ENCODE measurements around the gene MIGA1. TPM values are rescaled to one million over a fixed set of nuclear protein-coding genes. Genes with fewer than 3 reads are reported as not detected.

The MIGA1 gene
- total RNA-seq, 1 experiment from 2014 or later = 14.4 TPM

DNA sequence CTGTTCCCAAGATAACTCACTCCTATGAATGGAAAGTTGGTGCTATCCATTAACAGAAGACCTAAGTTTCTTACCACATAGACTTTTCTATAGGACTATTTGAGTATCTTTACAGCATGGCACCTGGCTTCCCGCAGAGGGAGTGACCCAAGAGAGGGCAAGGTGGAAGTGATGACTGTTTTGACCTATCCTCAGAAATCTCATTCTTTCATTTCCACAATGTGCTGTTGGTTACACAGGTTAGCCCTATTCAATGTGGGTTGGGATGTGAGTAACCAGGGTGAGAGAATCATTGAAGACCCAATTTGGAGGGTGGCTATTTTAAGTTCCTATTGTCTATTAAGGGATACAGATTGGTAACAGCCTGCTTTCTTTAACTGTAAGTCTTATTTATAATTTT lies 70.6 kb downstream of the MIGA1 start:
- CTCF ChIA-PET = no interaction called here
- TF ChIP-seq, protein P1, sequence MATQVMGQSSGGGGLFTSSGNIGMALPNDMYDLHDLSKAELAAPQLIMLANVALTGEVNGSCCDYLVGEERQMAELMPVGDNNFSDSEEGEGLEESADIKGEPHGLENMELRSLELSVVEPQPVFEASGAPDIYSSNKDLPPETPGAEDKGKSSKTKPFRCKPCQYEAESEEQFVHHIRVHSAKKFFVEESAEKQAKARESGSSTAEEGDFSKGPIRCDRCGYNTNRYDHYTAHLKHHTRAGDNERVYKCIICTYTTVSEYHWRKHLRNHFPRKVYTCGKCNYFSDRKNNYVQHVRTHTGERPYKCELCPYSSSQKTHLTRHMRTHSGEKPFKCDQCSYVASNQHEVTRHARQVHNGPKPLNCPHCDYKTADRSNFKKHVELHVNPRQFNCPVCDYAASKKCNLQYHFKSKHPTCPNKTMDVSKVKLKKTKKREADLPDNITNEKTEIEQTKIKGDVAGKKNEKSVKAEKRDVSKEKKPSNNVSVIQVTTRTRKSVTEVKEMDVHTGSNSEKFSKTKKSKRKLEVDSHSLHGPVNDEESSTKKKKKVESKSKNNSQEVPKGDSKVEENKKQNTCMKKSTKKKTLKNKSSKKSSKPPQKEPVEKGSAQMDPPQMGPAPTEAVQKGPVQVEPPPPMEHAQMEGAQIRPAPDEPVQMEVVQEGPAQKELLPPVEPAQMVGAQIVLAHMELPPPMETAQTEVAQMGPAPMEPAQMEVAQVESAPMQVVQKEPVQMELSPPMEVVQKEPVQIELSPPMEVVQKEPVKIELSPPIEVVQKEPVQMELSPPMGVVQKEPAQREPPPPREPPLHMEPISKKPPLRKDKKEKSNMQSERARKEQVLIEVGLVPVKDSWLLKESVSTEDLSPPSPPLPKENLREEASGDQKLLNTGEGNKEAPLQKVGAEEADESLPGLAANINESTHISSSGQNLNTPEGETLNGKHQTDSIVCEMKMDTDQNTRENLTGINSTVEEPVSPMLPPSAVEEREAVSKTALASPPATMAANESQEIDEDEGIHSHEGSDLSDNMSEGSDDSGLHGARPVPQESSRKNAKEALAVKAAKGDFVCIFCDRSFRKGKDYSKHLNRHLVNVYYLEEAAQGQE (IDR thresholded peaks at IDR 0.05; ENCODE audit: insufficient read depth in 1 of 2, low read depth in 2 of 2, low read length in 1 of 2) = no peak
- TF ChIP-seq, protein P2, sequence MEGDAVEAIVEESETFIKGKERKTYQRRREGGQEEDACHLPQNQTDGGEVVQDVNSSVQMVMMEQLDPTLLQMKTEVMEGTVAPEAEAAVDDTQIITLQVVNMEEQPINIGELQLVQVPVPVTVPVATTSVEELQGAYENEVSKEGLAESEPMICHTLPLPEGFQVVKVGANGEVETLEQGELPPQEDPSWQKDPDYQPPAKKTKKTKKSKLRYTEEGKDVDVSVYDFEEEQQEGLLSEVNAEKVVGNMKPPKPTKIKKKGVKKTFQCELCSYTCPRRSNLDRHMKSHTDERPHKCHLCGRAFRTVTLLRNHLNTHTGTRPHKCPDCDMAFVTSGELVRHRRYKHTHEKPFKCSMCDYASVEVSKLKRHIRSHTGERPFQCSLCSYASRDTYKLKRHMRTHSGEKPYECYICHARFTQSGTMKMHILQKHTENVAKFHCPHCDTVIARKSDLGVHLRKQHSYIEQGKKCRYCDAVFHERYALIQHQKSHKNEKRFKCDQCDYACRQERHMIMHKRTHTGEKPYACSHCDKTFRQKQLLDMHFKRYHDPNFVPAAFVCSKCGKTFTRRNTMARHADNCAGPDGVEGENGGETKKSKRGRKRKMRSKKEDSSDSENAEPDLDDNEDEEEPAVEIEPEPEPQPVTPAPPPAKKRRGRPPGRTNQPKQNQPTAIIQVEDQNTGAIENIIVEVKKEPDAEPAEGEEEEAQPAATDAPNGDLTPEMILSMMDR (IDR thresholded peaks at IDR 0.05) = no peak
- Histone ChIP-seq H3K27ac (ENCODE audit: low read length) (no peak overlapping the region), H3K4me1 (ENCODE audit: control insufficient read depth, insufficient read depth, low read length) (no peaks in the 10 kb centered on the region), H3K9me3 (ENCODE audit: control insufficient read depth, insufficient read depth, low read depth, low read length) (no peaks in the 10 kb centered on the region), H3K27me3 (ENCODE audit: control insufficient read depth, insufficient read depth, low read length) (no peaks in the 10 kb centered on the region), H3K4me3 (ENCODE audit: low read depth in 2 of 2, low read length in 2 of 2) (no peak overlapping the region), H3K36me3 (ENCODE audit: control insufficient read depth, insufficient read depth, low read length) (0 out of 2 replicates have a peak, but pooled peaks cover under 1% of the 10 kb centered on the region)
- BruUV-seq (replicated peaks) = no TSS peak
- in situ Hi-C loops (cut with HindIII; ENCODE audit: low pct_unique_long_range_greater_than_20kb, low sequenced_read_pairs) (no loop called here), intact Hi-C loops (cut with micrococcal nuclease; ENCODE audit: unreplicated experiment) (no loop called here)
- POLR2A ChIA-PET = no interaction called here
- ATAC-seq (no peak), DNase-seq (ENCODE audit: low read depth, low spot score) (no peak)

DNA sequence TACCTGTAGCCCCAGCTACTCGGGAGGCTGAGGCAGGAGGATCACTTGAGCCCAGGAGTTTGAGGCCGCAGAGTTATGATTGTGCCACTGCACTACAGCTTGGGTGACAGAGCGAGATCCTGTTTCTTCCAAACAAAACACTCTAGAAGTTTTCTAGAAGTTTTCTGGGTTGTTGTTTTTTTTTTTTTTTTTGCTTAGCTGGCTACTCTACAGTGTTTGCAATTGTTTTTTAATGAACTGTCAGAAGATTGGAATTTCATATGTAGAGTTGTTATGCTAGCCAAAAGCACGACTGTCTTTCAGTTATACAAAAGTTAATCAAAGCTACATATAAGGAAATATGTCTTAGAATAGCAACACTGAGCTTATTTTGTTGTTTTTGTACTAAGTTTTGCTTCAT lies 78.1 kb downstream of the MIGA1 start:
- in situ Hi-C loops (cut with HindIII; ENCODE audit: low pct_unique_long_range_greater_than_20kb, low sequenced_read_pairs) = no loop called here
- no TSS peak for BruUV-seq (replicated peaks)
- ATAC-seq (no peak), DNase-seq (ENCODE audit: low read depth, low spot score) (no peak)
- Histone ChIP-seq H3K9me3 (ENCODE audit: control insufficient read depth, insufficient read depth, low read depth, low read length) (no peaks in the 10 kb centered on the region), H3K27me3 (ENCODE audit: control insufficient read depth, insufficient read depth, low read length) (no peaks in the 10 kb centered on the region), H3K4me1 (ENCODE audit: control insufficient read depth, insufficient read depth, low read length) (no peaks in the 10 kb centered on the region), H3K4me3 (ENCODE audit: low read depth in 2 of 2, low read length in 2 of 2) (no peak overlapping the region), H3K36me3 (ENCODE audit: control insufficient read depth, insufficient read depth, low read length) (no peaks in the 10 kb centered on the region), H3K27ac (ENCODE audit: low read length) (no peak overlapping the region)
- intact Hi-C loops (cut with micrococcal nuclease; ENCODE audit: unreplicated experiment) = no loop called here
- no peak for TF ChIP-seq SIN3A (IDR thresholded peaks at IDR 0.05; ENCODE audit: borderline replicate concordance, insufficient read depth, low read depth, low read length)
- TF ChIP-seq, protein P2 (IDR thresholded peaks at IDR 0.05) = no peak
- TF ChIP-seq, protein P1 (IDR thresholded peaks at IDR 0.05; ENCODE audit: insufficient read depth in 1 of 2, low read depth in 2 of 2, low read length in 1 of 2) = no peak
- TF ChIP-seq TCF7L2 (IDR thresholded peaks at IDR 0.05; ENCODE audit: low read depth, low read length) = no peak
- no peak for TF ChIP-seq POLR2AphosphoS5 (IDR thresholded peaks at IDR 0.05; ENCODE audit: low read depth, low read length)
- CTCF ChIA-PET = no interaction called here
- POLR2A ChIA-PET = interaction anchor here (0.6 kb wide), 1 partner anchor 50 kb away, joined by 3 read pairs; no protein-coding TSS in a partner anchor

All from Panc1 (cell line).